H1 (cell line): ENCODE data around the gene SFMBT2. TPM values are rescaled to one million over a fixed set of nuclear protein-coding genes. Genes with fewer than 3 reads are reported as not detected.

ENCODE experiments used
- CTCF ChIA-PET: fragments of 300-600 bp; sonication (Branson Sonifier 250); formaldehyde crosslinking; loops from one replicate; lab custom pipeline; 2021; ENCODE audit not compliant: partially characterized antibody; lab: Charles Lee
- POLR2A ChIA-PET: fragments of 300-600 bp; sonication (Branson Sonifier 250); formaldehyde crosslinking; loops from one replicate; lab custom pipeline; 2021; ENCODE audit warnings: inconsistent platforms; ENCODE audit not compliant: partially characterized antibody; lab: Charles Lee
- DNase-seq, 2 experiments: peaks; one replicate each; pipeline versions ENCODE4 v3.0.0 to v3.0.0-alpha.2; 2010 to 2022; ENCODE audit warnings: low spot score in 2 of 2, low read depth in 1 of 2, mixed read lengths in 1 of 2
- FAIRE-seq: peaks from 2 replicates; lab custom pipeline; 2011; peaks lifted over from hg19 to GRCh38; lab: Jason Lieb, UNC
- H2AFZ ChIP-seq: 2 replicates; pipeline ENCODE4 v1.8.1; 2012; ENCODE audit warnings: low read length, inconsistent platforms
- H2AK5ac ChIP-seq: 2 replicates; pipeline ENCODE4 v1.6.1; 2013; ENCODE audit warnings: low read depth, low read length
- H2BK120ac ChIP-seq: replicated peaks from 2 replicates; pipeline ENCODE3; 2013; ENCODE audit warnings: low read depth, low read length, inconsistent platforms
- H2BK12ac ChIP-seq: 2 replicates; pipeline ENCODE4 v1.6.1; 2013; ENCODE audit warnings: low read depth, low read length
- H2BK15ac ChIP-seq: 2 replicates; pipeline ENCODE4 v1.6.1; 2013; ENCODE audit warnings: low read length
- H2BK20ac ChIP-seq: 2 replicates; pipeline ENCODE4 v1.6.1; 2013; ENCODE audit warnings: low read length
- H2BK5ac ChIP-seq: 2 replicates; pipeline ENCODE4 v1.6.1; 2013; ENCODE audit warnings: low read depth, low read length
- H3K14ac ChIP-seq: 2 replicates; pipeline ENCODE4 v1.6.1; 2013; ENCODE audit warnings: inconsistent platforms; ENCODE audit not compliant: insufficient read length
- H3K18ac ChIP-seq: 2 replicates; pipeline ENCODE4 v1.6.1; 2013; ENCODE audit warnings: low read length; ENCODE audit errors: extremely low read depth
- H3K23ac ChIP-seq: 2 replicates; pipeline ENCODE4 v1.6.1; 2013; ENCODE audit warnings: inconsistent platforms; ENCODE audit not compliant: insufficient read length
- H3K23me2 ChIP-seq: 2 replicates; pipeline ENCODE4 v1.6.1; 2013; ENCODE audit warnings: low read depth, low read length
- H3K27ac ChIP-seq: 2 replicates; pipeline ENCODE4 v1.6.1; 2011; ENCODE audit warnings: low read depth, low read length, inconsistent platforms
- H3K27me3 ChIP-seq, 4 experiments: replicated peaks in 1 of 4; 1 replicate in 1 of 4; 2 replicates in 3 of 4; pipeline versions ENCODE4 v1.6.1 to v1.8.1; 2011 to 2013; ENCODE audit warnings: low read length in 3 of 4, mild to moderate bottlenecking in 3 of 4, inconsistent platforms in 2 of 4, mixed read lengths in 2 of 4, moderate library complexity in 1 of 4; ENCODE audit not compliant: control insufficient read depth in 3 of 4, insufficient read depth in 3 of 4; ENCODE audit errors: extremely low read depth in 1 of 4
- H3K36me3 ChIP-seq, 4 experiments: 2 replicates each; pipeline versions ENCODE4 v1.6.1 to v1.8.1; 2011 to 2013; ENCODE audit warnings: mild to moderate bottlenecking in 4 of 4, low read length in 3 of 4, moderate library complexity in 2 of 4, control low read depth in 1 of 4, inconsistent platforms in 1 of 4; ENCODE audit not compliant: insufficient read depth in 4 of 4, control insufficient read depth in 2 of 4
- H3K4ac ChIP-seq: replicated peaks from 2 replicates; pipeline ENCODE3; 2013; ENCODE audit warnings: low read length, low read depth, mixed read lengths, inconsistent platforms; ENCODE audit not compliant: insufficient read length
- H3K4me1 ChIP-seq, 4 experiments: replicated peaks in 1 of 4; 1 replicate in 1 of 4; 2 replicates in 3 of 4; pipeline versions ENCODE4 v1.6.1 to v1.8.1; 2011 to 2013; ENCODE audit warnings: low read length in 3 of 4, inconsistent platforms in 2 of 4, mixed read lengths in 1 of 4; ENCODE audit not compliant: insufficient read depth in 4 of 4, control insufficient read depth in 3 of 4
- H3K4me2 ChIP-seq, 2 experiments: 2 replicates each; pipeline versions ENCODE4 v1.6.1 to v1.8.1; 2011 to 2013; ENCODE audit warnings: low read depth in 2 of 2, low read length in 2 of 2, control low read depth in 1 of 2, inconsistent platforms in 1 of 2, mild to moderate bottlenecking in 1 of 2; ENCODE audit not compliant: insufficient read depth in 1 of 2
- H3K4me3 ChIP-seq, 4 experiments: fragments of 200-600, 300-600 bp in 1 of 4; sonication (generic), shearing (Covaris generic), sonication (Bioruptor Twin) in 1 of 4; 2 replicates each; pipeline versions ENCODE4 v1.5.1 to v1.8.1; 2011 to 2016; ENCODE audit warnings: low read length in 4 of 4, low read depth in 3 of 4, control low read depth in 2 of 4, inconsistent platforms in 2 of 4, mild to moderate bottlenecking in 2 of 4, mixed read lengths in 1 of 4, moderate library complexity in 1 of 4; ENCODE audit not compliant: insufficient read depth in 2 of 4; ENCODE audit errors: extremely low read depth in 1 of 4
- H3K56ac ChIP-seq: replicated peaks from 2 replicates; pipeline ENCODE3; 2013; ENCODE audit warnings: low read depth, mild to moderate bottlenecking, mixed read lengths, low read length, inconsistent platforms; ENCODE audit not compliant: insufficient read length
- H3K79me1 ChIP-seq: 2 replicates; pipeline ENCODE4 v1.6.1; 2013; ENCODE audit warnings: low read depth, low read length, control low read depth
- H3K79me2 ChIP-seq, 2 experiments: 2 replicates each; pipeline versions ENCODE4 v1.6.1 to v1.8.1; 2012 to 2013; ENCODE audit warnings: low read length in 2 of 2, mild to moderate bottlenecking in 2 of 2, inconsistent platforms in 1 of 2; ENCODE audit not compliant: insufficient read depth in 2 of 2, control insufficient read depth in 1 of 2
- H3K9ac ChIP-seq, 4 experiments: replicated peaks in 1 of 4; 1 replicate in 1 of 4; 2 replicates in 3 of 4; pipeline versions ENCODE4 v1.6.1 to v1.8.1; 2011 to 2013; ENCODE audit warnings: low read depth in 3 of 4, low read length in 3 of 4, control low read depth in 2 of 4, mild to moderate bottlenecking in 2 of 4, moderate library complexity in 2 of 4, inconsistent platforms in 1 of 4; ENCODE audit errors: extremely low read depth in 1 of 4
- H3K9me3 ChIP-seq, 2 experiments: 2 replicates each; pipeline versions ENCODE4 v1.6.1 to v1.8.1; 2012 to 2013; ENCODE audit warnings: mild to moderate bottlenecking in 2 of 2, moderate library complexity in 2 of 2, control low read depth in 1 of 2, inconsistent platforms in 1 of 2, low read depth in 1 of 2, low read length in 1 of 2, mixed read lengths in 1 of 2; ENCODE audit not compliant: insufficient read depth in 2 of 2
- H4K20me1 ChIP-seq, 2 experiments: replicated peaks in 1 of 2; 2 replicates each; pipeline versions ENCODE3 to v1.8.1; 2011 to 2013; ENCODE audit warnings: inconsistent platforms in 2 of 2, low read length in 2 of 2, mild to moderate bottlenecking in 1 of 2; ENCODE audit not compliant: insufficient read depth in 2 of 2, control insufficient read depth in 1 of 2
- H4K5ac ChIP-seq: 2 replicates; pipeline ENCODE4 v1.6.1; 2013; ENCODE audit warnings: low read length, low read depth, mixed read lengths, inconsistent platforms; ENCODE audit not compliant: insufficient read length
- H4K8ac ChIP-seq: 2 replicates; pipeline ENCODE4 v1.8.0; 2013; ENCODE audit warnings: mild to moderate bottlenecking, moderate library complexity, low read length, inconsistent platforms; ENCODE audit not compliant: insufficient read depth; ENCODE audit errors: extremely low read depth
- H4K91ac ChIP-seq: replicated peaks from 2 replicates; pipeline ENCODE3; 2013; ENCODE audit warnings: low read length, mixed read lengths, inconsistent platforms; ENCODE audit not compliant: insufficient read length
- JUND ChIP-seq: IDR thresholded peaks from 2 replicates; pipeline ENCODE4 v1.6.1; 2011; ENCODE audit warnings: mild to moderate bottlenecking, improper control_type of control experiment, low read length
- SIN3A ChIP-seq, 2 experiments: IDR thresholded peaks in 1 of 2; conservative IDR thresholded peaks in 1 of 2; 2 replicates each; pipeline ENCODE4 v1.6.1; 2011 to 2012; ENCODE audit warnings: low read length in 2 of 2, improper control_type of control experiment in 1 of 2, low read depth in 1 of 2, mild to moderate bottlenecking in 1 of 2
- TEAD4 ChIP-seq: IDR thresholded peaks from 2 replicates; pipeline ENCODE4 v1.6.1; 2012; ENCODE audit warnings: low read depth, low read length, inconsistent platforms, mixed read lengths
- WGBS, 2 experiments: shearing (Covaris generic) in 1 of 2; methylation state at CpG; one replicate each; pipeline versions ENCODE4 v1.1.6 to v1.1.7; 2013 to 2015; ENCODE audit warnings: low lambda C conversion rate in 2 of 2, mixed read lengths in 2 of 2, inconsistent platforms in 1 of 2, low coverage in 1 of 2, missing lambda C conversion rate in 1 of 2; ENCODE audit not compliant: insufficient replicate concordance in 2 of 2, insufficient coverage in 1 of 2, insufficient read length in 1 of 2; ENCODE audit errors: extremely low coverage in 1 of 2, missing lambda C conversion rate in 1 of 2; 5-methylcytosine and 5-hydroxymethylcytosine counted together
- polyA plus RNA-seq, 7 experiments: library from polyadenylated mRNA; depleted of rRNA in 3 of 7; stranded (reverse) in 5 of 7; unstranded in 2 of 7; fragments of >200 nt in 5 of 7; fragments of 200-250 nt in 2 of 7; gene quantifications; 1 replicate in 5 of 7; 2 replicates in 1 of 7; 4 replicates in 1 of 7; pipeline versions ENCODE4 v1.2.1 to v1.2.3, GENCODE V29; 2011 to 2013; ENCODE audit warnings: missing spikeins in 2 of 7, mixed read lengths in 2 of 7
- total RNA-seq: library from RNA; stranded (reverse); fragmentation: NEBNext Ultra II Directional; extraction: Animal tissue kit (Norgen Biotek cat#: 25700); gene quantifications from 2 replicates; pipeline ENCODE4 v1.2.1, GENCODE V29; 2021

SFMBT2 gene
- total and polyA plus RNA-seq, 2 of the 8 experiments (the other 6 are each of a cell fraction or from before 2014, with no cell fraction given) = 2.9 to 11.0 TPM

GRCh38 chr10:7449063-7449695, 38.3 kb upstream of the SFMBT2 start:
- Histone ChIP-seq H2AFZ (no peak overlapping the region), H2BK15ac (no peak overlapping the region), H4K20me1 (no peaks in the 10 kb centered on the region), H2BK5ac (no peak overlapping the region), H3K4ac (no peak overlapping the region), H3K79me2 (no peaks in the 10 kb centered on the region), H3K23me2 (no peaks in the 10 kb centered on the region), H3K36me3 (no peaks in the 10 kb centered on the region), H3K4me1 (peaks cover 0 to 3% (median 0%) of the 10 kb centered on the region in 4 experiments; a peak in 3 of 7 replicates), H2BK12ac (no peak overlapping the region), H3K27me3 (no peaks in the 10 kb centered on the region), H2AK5ac (no peak overlapping the region), H3K4me2 (no peak overlapping the region), H3K27ac (no peak overlapping the region), H2BK20ac (no peak overlapping the region), H3K18ac (no peak overlapping the region), H4K91ac (no peak overlapping the region), H3K14ac (no peak overlapping the region), H4K8ac (no peak overlapping the region), H3K23ac (no peak overlapping the region), H3K9me3 (peaks cover 11 to 21% of the 10 kb centered on the region in 2 experiments; a peak in 3 of 4 replicates), H3K79me1 (no peaks in the 10 kb centered on the region), H3K56ac (no peak overlapping the region), H2BK120ac (no peak overlapping the region), H3K9ac (no peak overlapping the region), H4K5ac (no peak overlapping the region), H3K4me3 (no peak overlapping the region)
- ChIA-PET POLR2A (no interaction called here), CTCF (no interaction called here)
- FAIRE-seq = peak; percentile 52
- no peak for DNase-seq
- TF ChIP-seq TEAD4 (peak; percentile 45; the same call in 1 of the 2 replicates), JUND (no peak), SIN3A (conservative IDR thresholded peaks at IDR 0.05 in 1 of 2, IDR thresholded peaks at IDR 0.05 in 1 of 2; ENCODE audit: low read depth in 1 of 2, low read length in 2 of 2) (no peak)
- 88% methylated on average over 4 of the region's 4 CpGs; no CpG with 5 or more reads in 1 of the 2 experiments for WGBS, 2 experiments
